Fibroblast of mammary gland (primary cell): ENCODE results near the gene CARD18.
A peak's percentile ranks its signal among the peaks of the same experiment; 100 is the strongest.

ENCODE experiments used
- DNase-seq: peaks from one replicate; pipeline ENCODE4 v3.0.0-alpha.2; 2010; ENCODE audit warnings: low read depth
- H3K4me3 ChIP-seq: 2 replicates; pipeline ENCODE4 v1.5.1; 2011; ENCODE audit warnings: low read depth, mild to moderate bottlenecking, low read length, moderate library complexity; ENCODE audit not compliant: control insufficient read depth
- TF ChIP-seq, protein P1 (sequence below): conservative IDR thresholded peaks from 2 replicates; pipeline ENCODE4 v1.5.1; 2011; ENCODE audit warnings: low read depth, low read length, inconsistent platforms; ENCODE audit not compliant: control insufficient read depth, insufficient read depth

The CARD18 gene, protein sequence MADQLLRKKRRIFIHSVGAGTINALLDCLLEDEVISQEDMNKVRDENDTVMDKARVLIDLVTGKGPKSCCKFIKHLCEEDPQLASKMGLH

DNA sequence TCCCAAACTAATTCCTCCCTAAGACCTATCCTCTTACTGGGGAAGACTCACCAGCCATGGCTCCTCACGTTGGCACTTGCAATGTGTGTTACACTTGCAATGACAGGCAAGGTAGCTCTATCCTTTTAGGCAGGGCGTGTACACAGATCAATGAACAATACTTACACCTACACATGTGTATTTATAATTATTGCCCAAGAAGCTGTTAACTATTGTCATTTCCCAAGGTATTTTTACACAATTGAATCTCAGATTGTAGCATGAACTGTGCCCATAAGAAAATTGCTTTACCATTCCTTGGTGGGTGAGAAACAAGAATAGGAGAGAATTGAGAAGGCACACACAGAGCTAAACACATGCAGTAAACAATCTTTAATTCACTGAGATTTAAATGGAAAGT lies at the start of gene CARD18:
CARD18 (minus strand) TSS at position 101 of the 400 bp plus-strand sequence; CDS start at position 58, 43 bp downstream.
- H3K4me3 ChIP-seq, result no peak within 1 kb of the TSS
- TF ChIP-seq, protein P1, sequence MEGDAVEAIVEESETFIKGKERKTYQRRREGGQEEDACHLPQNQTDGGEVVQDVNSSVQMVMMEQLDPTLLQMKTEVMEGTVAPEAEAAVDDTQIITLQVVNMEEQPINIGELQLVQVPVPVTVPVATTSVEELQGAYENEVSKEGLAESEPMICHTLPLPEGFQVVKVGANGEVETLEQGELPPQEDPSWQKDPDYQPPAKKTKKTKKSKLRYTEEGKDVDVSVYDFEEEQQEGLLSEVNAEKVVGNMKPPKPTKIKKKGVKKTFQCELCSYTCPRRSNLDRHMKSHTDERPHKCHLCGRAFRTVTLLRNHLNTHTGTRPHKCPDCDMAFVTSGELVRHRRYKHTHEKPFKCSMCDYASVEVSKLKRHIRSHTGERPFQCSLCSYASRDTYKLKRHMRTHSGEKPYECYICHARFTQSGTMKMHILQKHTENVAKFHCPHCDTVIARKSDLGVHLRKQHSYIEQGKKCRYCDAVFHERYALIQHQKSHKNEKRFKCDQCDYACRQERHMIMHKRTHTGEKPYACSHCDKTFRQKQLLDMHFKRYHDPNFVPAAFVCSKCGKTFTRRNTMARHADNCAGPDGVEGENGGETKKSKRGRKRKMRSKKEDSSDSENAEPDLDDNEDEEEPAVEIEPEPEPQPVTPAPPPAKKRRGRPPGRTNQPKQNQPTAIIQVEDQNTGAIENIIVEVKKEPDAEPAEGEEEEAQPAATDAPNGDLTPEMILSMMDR, result no peak
- no peak for DNase-seq

DNA sequence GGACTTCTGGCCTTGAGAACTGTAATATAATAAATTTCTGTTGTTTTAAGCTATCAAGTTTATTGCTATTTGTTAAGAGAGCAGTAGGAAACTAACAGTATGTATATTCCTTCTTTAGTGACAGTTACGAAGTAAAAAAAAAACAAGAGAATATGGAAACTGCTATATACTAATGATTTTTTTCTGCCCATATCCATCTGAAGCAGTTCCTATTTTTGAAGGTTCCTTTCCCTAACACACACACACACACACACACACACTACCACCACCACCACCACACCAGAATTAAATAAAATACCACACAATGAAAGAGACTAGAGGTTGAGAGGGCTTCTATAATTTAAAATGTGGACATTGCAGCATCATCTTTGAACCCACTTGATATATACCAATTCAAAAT lies 44.4 kb upstream of the CARD18 start:
- DNase-seq, result no peak
- no peak overlapping the region for H3K4me3 ChIP-seq
- TF ChIP-seq, protein P1, result no peak

DNA sequence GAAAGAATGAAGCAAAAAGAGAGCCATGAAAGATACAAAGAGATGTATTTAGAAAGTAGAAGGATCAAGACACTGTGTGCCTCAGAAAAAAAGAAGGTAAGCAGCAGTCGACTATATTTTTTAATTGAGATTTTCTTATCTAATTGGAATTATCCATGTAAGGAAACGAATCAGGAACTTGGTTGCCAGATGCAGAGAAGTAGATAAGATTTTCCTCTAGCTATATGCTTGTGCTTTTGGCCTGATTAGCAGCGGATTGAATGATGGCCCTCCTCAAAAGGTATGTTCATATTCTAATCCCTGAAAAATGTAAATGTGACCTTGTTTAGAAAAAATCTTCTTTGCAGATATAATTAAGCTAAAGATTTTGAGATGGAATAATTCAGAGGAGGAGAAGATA lies 43.9 kb upstream of the CARD18 start:
- no peak overlapping the region for H3K4me3 ChIP-seq
- DNase-seq, result no peak
- TF ChIP-seq, protein P1, result no peak

DNA sequence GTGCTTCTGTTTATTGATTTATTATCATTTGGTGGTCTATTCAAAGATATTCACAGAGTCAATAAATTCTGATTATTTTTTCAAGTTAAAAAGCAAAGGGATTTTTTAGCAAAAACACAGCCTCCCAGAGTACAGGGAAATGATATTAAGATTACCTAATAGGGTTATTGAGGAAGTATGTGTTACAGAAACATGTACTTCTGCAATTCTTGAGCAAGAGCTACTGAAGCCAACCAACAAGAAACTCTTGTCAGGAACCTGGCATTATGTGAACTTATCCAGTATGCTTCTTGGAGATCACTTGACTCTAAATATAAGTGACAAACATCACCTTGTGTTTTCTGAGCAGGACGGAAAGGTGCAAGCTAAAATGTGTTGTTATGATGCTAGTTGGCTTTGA lies 42.0 kb upstream of the CARD18 start:
- TF ChIP-seq, protein P1, result no peak
- DNase-seq, result peak; percentile 38
- no peak overlapping the region for H3K4me3 ChIP-seq

DNA sequence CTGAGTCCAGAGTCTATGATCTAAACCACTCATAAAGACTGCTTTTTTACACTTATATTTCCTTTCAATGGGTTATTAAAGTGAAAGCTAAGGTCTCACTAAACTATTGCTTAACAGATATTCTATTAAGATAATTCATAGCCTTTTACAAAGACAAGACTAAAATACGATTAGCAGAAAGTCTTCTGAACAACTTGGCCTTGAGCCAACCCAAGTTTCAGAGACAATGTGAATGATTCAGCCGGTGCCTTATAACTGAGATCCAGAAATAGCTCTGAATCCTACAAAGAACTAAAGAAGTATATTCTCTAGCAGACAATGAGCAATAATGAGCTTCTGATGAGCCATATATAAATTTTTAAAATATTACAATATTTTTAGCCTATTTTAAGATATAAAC lies 41.5 kb upstream of the CARD18 start:
- no peak overlapping the region for H3K4me3 ChIP-seq
- DNase-seq, result peak; percentile 72
- TF ChIP-seq, protein P1, result no peak

DNA sequence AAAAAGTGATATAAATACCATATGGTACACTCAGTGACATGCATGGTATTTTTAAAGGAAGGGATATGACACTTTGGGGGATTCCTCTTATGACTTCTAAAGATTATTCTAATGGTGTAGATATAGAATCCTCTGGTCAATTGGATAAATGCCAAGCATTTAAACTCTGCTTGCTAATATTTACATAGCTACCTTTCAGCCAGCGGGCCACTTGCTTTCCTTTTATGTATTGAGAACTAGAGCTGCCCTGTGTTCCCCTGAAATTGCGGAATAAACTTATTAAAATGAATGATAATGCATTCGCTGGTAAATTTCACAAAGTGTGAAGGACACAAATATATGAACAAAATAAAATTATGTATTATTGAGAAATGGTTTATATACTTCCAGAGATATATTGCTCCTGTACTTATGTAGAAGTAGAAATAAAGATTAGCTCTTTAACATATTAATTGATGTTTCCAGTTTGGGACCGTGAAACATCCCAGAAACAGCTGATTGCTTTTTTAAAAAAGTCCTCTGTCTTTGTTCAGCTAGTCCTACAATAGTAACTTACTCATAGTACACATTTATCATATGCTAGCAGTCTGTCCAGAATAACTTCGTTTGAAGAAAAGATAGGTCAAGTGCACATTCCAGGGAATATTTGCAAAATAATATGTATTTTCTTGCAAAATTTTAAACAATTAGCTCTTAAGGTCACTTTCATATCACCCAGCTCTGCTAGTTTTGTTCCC lies 40.1 kb upstream of the CARD18 start:
- DNase-seq, result no peak
- TF ChIP-seq, protein P1, result no peak
- no peak overlapping the region for H3K4me3 ChIP-seq
